Endodermal cell (in vitro differentiated cells): ENCODE measurements around the gene ALOX5. TPM values are rescaled to one million over a fixed set of nuclear protein-coding genes. Genes with fewer than 3 reads are reported as not detected.
A peak's percentile ranks its signal among the peaks of the same experiment; 100 is the strongest.
"Not testable (repeated sequence)": the region's sequence is repeated elsewhere in the genome, so short reads cannot be mapped to it uniquely, and the experiment has no call there.

ENCODE experiments used
- DNase-seq: peaks from one replicate; pipeline ENCODE4 v3.0.0-alpha.2; 2017
- H3K27ac ChIP-seq: 2 replicates; pipeline ENCODE4 v1.5.1; 2013; ENCODE audit warnings: mild to moderate bottlenecking, low read depth, low read length, moderate library complexity
- H3K27me3 ChIP-seq: 2 replicates; pipeline ENCODE4 v1.6.1; 2013; ENCODE audit warnings: mild to moderate bottlenecking, low read length, moderate library complexity; ENCODE audit not compliant: insufficient read depth, control insufficient read depth, poor library complexity, severe bottlenecking
- H3K36me3 ChIP-seq: 2 replicates; pipeline ENCODE4 v1.7.0; 2013; ENCODE audit warnings: mild to moderate bottlenecking, low read length, moderate library complexity; ENCODE audit not compliant: control insufficient read depth, insufficient read depth
- H3K4me1 ChIP-seq: one replicate; pipeline ENCODE4 v1.7.0; 2013; ENCODE audit warnings: low read length; ENCODE audit not compliant: control insufficient read depth, insufficient read depth
- H3K4me3 ChIP-seq: 2 replicates; pipeline ENCODE4 v1.5.1; 2013; ENCODE audit warnings: mild to moderate bottlenecking, low read length, moderate library complexity
- H3K9ac ChIP-seq: 2 replicates; pipeline ENCODE4 v1.6.1; 2013; ENCODE audit warnings: mild to moderate bottlenecking, low read length, moderate library complexity; ENCODE audit not compliant: poor library complexity, severe bottlenecking; ENCODE audit errors: extremely low read depth
- H3K9me3 ChIP-seq: 2 replicates; pipeline ENCODE4 v1.6.1; 2013; ENCODE audit warnings: mild to moderate bottlenecking, low read length, moderate library complexity; ENCODE audit not compliant: control insufficient read depth
- H3K27ac Mint-ChIP-seq: 2 replicates; pipeline ENCODE4 v1.8.0; 2020; ENCODE audit warnings: mixed read lengths
- H3K27me3 Mint-ChIP-seq: 2 replicates; pipeline ENCODE4 v1.8.0; 2021; ENCODE audit warnings: mild to moderate bottlenecking, mixed read lengths; ENCODE audit not compliant: insufficient read depth
- H3K36me3 Mint-ChIP-seq: 2 replicates; pipeline ENCODE4 v1.8.0; 2020; ENCODE audit warnings: low read depth, mixed read lengths
- H3K4me1 Mint-ChIP-seq: 2 replicates; pipeline ENCODE4 v1.8.0; 2020; ENCODE audit warnings: mixed read lengths
- H3K4me3 Mint-ChIP-seq: 2 replicates; pipeline ENCODE4 v1.8.0; 2020; ENCODE audit warnings: mild to moderate bottlenecking, moderate library complexity, mixed read lengths
- H3K9me3 Mint-ChIP-seq: 2 replicates; pipeline ENCODE4 v1.8.0; 2020; ENCODE audit warnings: mild to moderate bottlenecking, mixed read lengths
- CTCF ChIP-seq: fragments of 200-600 bp; sonication (generic); conservative IDR thresholded peaks from 2 replicates; pipeline ENCODE4 v1.5.0; 2021; ENCODE audit warnings: antibody characterized with exemption, mild to moderate bottlenecking
- WGBS, 2 experiments: methylation state at CpG; one replicate each; pipeline versions ENCODE4 v1.1.5 to v1.1.7; 2013; ENCODE audit warnings: missing lambda C conversion rate in 2 of 2, mixed read lengths in 1 of 2; ENCODE audit not compliant: insufficient coverage in 1 of 2, insufficient read length in 1 of 2; 5-methylcytosine and 5-hydroxymethylcytosine counted together
- total RNA-seq, 2 donors: library from RNA; stranded (reverse); fragmentation: NEBNext Ultra II Directional in 1 of 2; extraction: Animal tissue kit (Norgen Biotek cat#: 25700) in 1 of 2; gene quantifications; 2 replicates in 1 of 2; 3 replicates in 1 of 2; pipeline ENCODE4 v1.2.1, GENCODE V29; 2021

ALOX5 gene
- total RNA-seq, 2 donors from 2014 or later: 0.31 to 1.1 TPM

- DNase-seq: no peak
- no peaks in the 10 kb centered on the region for H3K4me1 ChIP-seq
- no peak overlapping the region for H3K9ac ChIP-seq
- peaks cover 1% of the 10 kb centered on the region for H3K4me1 Mint-ChIP-seq
- H3K4me3 ChIP-seq: no peak overlapping the region
- no peaks in the 10 kb centered on the region for H3K36me3 ChIP-seq
- peaks cover 5% of the 10 kb centered on the region for H3K27me3 Mint-ChIP-seq
- H3K9me3 Mint-ChIP-seq: peaks cover 8% of the 10 kb centered on the region
- WGBS, 2 experiments: 93% methylated on average over 1 of the region's 1 CpG; no CpG with 5 or more reads in 1 of the 2 experiments
- no peak for TF ChIP-seq CTCF
- no peak overlapping the region for H3K27ac Mint-ChIP-seq
- no peaks in the 10 kb centered on the region for H3K9me3 ChIP-seq
- no peaks in the 10 kb centered on the region for H3K27me3 ChIP-seq
- peaks cover 3% of the 10 kb centered on the region for H3K36me3 Mint-ChIP-seq
- H3K27ac ChIP-seq: no peak overlapping the region
- no peak overlapping the region for H3K4me3 Mint-ChIP-seq
These were observed 20.8 kb upstream of the ALOX5 start for GRCh38 chr10:45353186-45353585.

GRCh38 chr10:45354261-45354660, 19.8 kb upstream of the ALOX5 start:
- Histone ChIP-seq H3K27me3 (no peaks in the 10 kb centered on the region), H3K27ac (no peak overlapping the region), H3K9me3 (no peaks in the 10 kb centered on the region), H3K4me3 (no peak overlapping the region), H3K36me3 (no peaks in the 10 kb centered on the region), H3K4me1 (no peaks in the 10 kb centered on the region), H3K9ac (no peak overlapping the region)
- no peak for DNase-seq
- no peak for TF ChIP-seq CTCF
- H3K36me3 Mint-ChIP-seq: no peaks in the 10 kb centered on the region
- H3K27me3 Mint-ChIP-seq: peaks cover 5% of the 10 kb centered on the region
- no peak overlapping the region for H3K4me3 Mint-ChIP-seq
- H3K9me3 Mint-ChIP-seq: peaks cover 5% of the 10 kb centered on the region
- WGBS, 2 experiments: 88 to 95% methylated on average over 3 of the region's 3 CpGs
- H3K4me1 Mint-ChIP-seq: peaks cover 9% of the 10 kb centered on the region
- H3K27ac Mint-ChIP-seq: no peak overlapping the region

- no peak overlapping the region for H3K27ac ChIP-seq
- Mint-ChIP-seq H3K9me3 (peaks cover 11% of the 10 kb centered on the region), H3K4me1 (peaks cover 12% of the 10 kb centered on the region), H3K27ac (no peak overlapping the region), H3K36me3 (no peaks in the 10 kb centered on the region), H3K4me3 (no peak overlapping the region), H3K27me3 (peaks cover 9% of the 10 kb centered on the region)
- no peaks in the 10 kb centered on the region for H3K4me1 ChIP-seq
- H3K9me3 ChIP-seq: no peaks in the 10 kb centered on the region
- no peaks in the 10 kb centered on the region for H3K27me3 ChIP-seq
- 90 to 93% methylated on average over 3 to 4 of the region's 4 CpGs for WGBS, 2 experiments
- TF ChIP-seq CTCF: no peak
- no peak overlapping the region for H3K4me3 ChIP-seq
- no peak for DNase-seq
- no peak overlapping the region for H3K9ac ChIP-seq
- no peaks in the 10 kb centered on the region for H3K36me3 ChIP-seq
These were observed 18.5 kb upstream of the ALOX5 start for GRCh38 chr10:45355494-45355893.

GRCh38 chr10:45358961-45359360, 15.1 kb upstream of the ALOX5 start:
- H3K9ac ChIP-seq, H3K27ac ChIP-seq, H3K4me3 ChIP-seq, H3K4me1 ChIP-seq, H3K27me3 ChIP-seq, H3K27ac Mint-ChIP-seq, H3K27me3 Mint-ChIP-seq, H3K4me3 Mint-ChIP-seq, H3K9me3 ChIP-seq, H3K36me3 Mint-ChIP-seq, H3K36me3 ChIP-seq: not testable (repeated sequence)
- Mint-ChIP-seq H3K4me1 (peaks cover 12% of the 10 kb centered on the region), H3K9me3 (peaks cover 25% of the 10 kb centered on the region)
- WGBS, 2 experiments: 40 to 55% methylated on average over 2 to 7 of the region's 7 CpGs
- DNase-seq: peak; percentile 75

GRCh38 chr10:45361983-45362799, 11.8 kb upstream of the ALOX5 start:
- peak overlapping the region; percentile 45 for H3K4me3 ChIP-seq
- not testable (repeated sequence) for H3K27ac Mint-ChIP-seq, H3K27me3 ChIP-seq, H3K36me3 ChIP-seq, H3K9me3 ChIP-seq, H3K36me3 Mint-ChIP-seq, H3K27ac ChIP-seq, H3K4me1 ChIP-seq, H3K9ac ChIP-seq
- Mint-ChIP-seq H3K9me3 (peaks cover 36% of the 10 kb centered on the region), H3K27me3 (peaks cover 19% of the 10 kb centered on the region), H3K4me1 (peaks cover 12% of the 10 kb centered on the region), H3K4me3 (peak overlapping the region; percentile 57)
- peak; percentile 76 for DNase-seq
- 35 to 60% methylated on average over 3 to 18 of the region's 18 CpGs for WGBS, 2 experiments
